GM18873 (cell line): Measurements from ENCODE around the gene EPHA8.

Experiments
- ATAC-seq: cut with Tn5 transposase; IDR thresholded peaks from one replicate; pipeline ENCODE4 v1.9.1; 2021; ENCODE audit warnings: mild to moderate bottlenecking, moderate library complexity, moderate number of reproducible peaks; ENCODE audit not compliant: unreplicated experiment, low FRiP score

The EPHA8 gene

DNA sequence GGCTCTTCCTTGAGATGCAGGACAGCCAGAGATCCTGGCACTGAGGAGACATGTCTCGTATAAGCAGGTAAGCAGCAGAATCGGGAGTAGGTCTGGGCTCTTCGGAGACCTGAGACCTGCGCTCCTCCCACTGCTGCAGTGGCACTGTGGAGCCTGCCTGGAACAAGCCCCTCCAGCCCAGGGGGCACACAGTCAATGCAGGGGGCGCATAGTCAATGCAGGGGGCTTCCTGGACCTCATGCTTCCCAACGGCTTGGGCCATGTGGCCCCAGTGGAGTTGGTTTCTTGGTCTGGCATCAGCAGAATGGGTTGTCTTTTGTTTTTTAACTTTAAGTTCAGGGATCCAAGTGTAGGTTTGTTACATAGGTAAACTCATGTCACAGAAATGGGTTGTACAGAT is 27.9 kb upstream of the EPHA8 start:
- ATAC-seq, result no peak

DNA sequence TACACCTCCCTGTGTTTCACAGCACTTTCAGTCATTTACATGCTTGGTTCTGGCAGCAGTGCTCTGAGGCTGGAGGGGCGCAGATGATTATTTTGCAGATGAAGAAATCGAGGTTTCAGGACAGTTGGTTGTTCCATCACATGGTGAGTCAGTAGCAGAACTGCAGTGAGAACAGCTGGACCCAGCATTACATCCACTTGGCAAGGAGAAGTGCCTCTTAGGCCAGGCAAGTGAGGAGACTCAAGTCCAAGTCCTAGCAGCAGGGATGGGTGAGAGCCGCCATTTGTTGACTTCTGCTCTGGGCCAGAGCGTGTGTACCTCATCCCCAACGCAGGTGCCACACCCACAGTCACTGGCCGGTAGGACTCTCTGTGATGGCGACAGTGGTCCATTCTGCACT is 26.8 kb upstream of the EPHA8 start:
- no peak for ATAC-seq

GRCh38 chr1:22537441-22538139 is 25.7 kb upstream of the EPHA8 start:
- ATAC-seq, result no peak

DNA sequence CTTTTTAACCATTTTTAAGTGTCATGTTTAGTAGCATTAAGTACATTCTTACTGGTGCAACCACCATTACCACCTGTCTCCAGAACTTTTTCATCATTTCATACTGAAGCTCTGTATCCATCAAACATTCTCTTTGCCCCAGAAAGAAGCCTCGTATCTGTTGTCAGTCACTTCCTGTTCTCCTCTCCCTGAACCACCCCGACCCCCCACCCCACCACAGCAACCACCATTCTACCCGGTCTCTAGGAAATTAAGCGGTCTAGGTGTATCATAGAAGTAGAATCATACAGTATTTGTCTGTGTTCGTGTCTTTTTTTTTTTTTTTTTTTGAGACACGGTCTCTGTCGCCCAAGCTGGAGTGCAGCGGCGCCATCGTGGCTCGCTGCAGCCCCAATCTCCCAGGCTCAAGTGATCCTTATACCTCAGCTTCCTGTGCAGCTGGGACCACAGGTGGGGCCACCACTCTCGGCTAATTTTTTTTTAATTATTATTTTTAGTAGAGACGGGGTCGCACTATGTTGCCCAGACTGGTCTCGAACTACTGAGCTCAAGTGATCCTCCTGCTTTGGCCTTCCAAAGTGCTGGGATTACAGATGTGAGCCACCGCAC is 23.7 kb upstream of the EPHA8 start:
- ATAC-seq, result no peak

GRCh38 chr1:22540337-22540736 is 23.0 kb upstream of the EPHA8 start:
- no peak for ATAC-seq

DNA sequence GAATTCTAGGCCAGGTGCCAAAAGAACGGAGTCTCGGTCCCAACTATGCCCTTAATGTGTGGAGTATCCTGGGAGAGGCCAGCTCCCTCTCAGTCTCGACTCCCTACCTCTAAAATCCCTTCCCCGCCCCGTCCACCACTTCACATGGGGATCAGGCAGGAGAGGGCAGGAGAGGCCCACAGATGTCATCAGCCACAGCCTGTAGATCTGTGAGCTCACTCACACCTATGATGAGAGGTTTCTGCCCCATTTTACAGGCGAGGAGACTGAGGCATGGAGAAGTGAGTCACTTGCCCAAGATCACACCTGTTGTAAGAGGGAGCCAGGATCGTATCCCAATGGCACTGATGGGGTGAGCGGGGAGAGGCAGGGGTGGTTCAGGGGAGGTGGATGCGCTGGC is 20.4 kb upstream of the EPHA8 start:
- ATAC-seq, result no peak

DNA sequence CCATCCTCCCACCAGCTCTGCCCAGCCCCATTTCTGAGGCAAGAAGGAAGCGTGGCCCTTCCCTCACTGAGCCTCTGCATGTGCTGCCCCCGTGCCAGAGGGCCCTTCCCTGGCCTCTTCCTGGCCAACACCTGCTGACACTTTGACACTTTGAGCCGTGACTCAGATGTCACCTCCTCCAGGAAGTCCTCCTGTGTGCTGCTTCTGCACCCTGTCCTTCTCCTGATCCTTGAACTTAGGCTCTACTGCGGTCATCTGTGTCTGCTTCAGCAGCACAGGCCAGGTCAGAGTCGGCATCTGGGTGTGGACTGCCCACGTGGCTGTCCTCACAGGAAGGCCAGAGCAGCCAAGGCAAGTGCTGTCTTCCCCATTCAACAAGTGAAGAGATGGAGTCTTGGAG is 19.6 kb upstream of the EPHA8 start:
- ATAC-seq, result no peak

DNA sequence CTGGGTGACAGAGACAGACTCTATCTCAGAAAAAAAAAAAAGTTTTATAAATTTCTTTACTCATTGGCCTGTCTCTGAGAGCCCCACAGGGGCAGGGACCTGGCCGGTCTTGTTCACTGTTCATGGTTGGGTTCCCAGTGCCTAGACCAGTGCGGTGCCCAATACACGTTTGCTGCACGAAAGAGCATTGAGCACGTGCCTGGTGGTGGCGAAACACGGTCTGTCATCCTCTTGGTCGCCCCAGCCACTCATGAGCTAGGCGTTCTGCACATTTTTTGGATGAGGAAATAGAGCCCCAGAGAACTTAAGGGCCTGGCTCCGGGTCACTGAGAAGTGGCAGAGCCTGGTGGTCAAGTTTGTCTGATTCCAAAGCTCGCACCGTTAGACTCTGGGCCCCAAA is 18.7 kb upstream of the EPHA8 start:
- ATAC-seq, result no peak

DNA sequence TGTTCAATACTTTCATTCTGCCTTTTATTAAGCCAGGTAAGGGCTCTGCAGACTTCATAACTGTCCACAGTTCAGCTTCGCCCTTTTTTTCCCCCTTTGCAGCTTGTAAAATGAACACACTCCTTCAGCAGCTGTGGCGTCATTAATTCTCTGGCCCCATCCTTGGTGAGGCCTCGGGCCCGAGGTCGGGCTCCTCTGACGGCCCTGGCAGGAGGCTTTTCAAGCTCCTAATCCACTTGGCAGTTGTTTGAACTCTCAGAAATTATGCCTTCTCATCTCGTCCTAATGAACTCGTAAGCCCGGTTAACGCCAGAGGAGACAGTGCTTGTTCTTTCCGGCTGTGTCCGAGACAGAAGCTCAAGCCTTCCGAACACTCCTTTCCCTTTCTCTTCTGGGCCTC is 18.1 kb upstream of the EPHA8 start:
- ATAC-seq, result no peak

GRCh38 chr1:22547186-22547817 is 16.0 kb upstream of the EPHA8 start:
- no peak for ATAC-seq

- ATAC-seq, result no peak
These were observed 15.3 kb upstream of the EPHA8 start for GRCh38 chr1:22547818-22548462.

- no peak for ATAC-seq
These were observed 13.3 kb upstream of the EPHA8 start for GRCh38 chr1:22550021-22550420.

GRCh38 chr1:22551591-22551990 is 11.7 kb upstream of the EPHA8 start:
- ATAC-seq, result no peak

GRCh38 chr1:22552021-22552420 is 11.3 kb upstream of the EPHA8 start:
- no peak for ATAC-seq

GRCh38 chr1:22553104-22553880 is 10.0 kb upstream of the EPHA8 start:
- no peak for ATAC-seq

DNA sequence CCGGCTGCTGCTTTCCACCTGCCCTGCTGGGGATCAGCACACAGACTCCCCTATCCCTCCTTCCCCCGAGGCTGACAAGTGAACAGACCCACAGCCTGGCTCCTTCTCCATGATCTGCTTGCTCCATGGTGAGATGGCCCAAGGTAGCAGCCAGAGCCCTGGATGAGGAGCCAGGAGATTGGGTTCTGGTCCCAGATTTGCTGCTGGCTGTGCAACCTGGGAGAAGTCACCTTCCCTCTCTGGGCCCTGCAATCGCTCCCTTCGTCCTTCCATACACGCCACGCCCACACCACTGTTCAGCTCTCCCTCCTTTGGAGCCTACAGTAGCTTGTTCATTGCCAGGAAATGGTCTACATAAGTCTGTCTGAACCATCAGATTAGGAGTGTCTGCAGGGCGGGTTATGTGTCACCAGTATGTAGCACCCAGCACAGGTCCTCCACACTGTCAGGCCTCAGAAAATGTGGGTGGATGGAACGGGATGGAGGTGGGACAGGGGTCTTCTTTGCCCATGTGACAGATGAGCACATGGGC is 9.2 kb upstream of the EPHA8 start:
- ATAC-seq, result no peak

DNA sequence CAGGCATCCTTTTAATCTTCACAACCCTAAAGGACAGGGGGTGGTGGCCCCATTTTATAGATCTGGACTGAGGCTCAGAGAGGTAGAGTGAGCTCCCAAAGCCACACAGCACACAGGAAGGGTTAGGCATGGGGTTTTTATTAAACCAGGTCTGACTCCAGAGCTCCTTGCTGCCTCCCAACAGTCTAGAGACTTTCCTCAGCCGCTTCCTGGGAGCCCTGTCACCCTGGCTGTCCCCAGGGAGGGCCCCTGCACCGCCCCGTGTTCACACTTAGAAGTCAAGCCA is 8.0 kb upstream of the EPHA8 start:
- ATAC-seq, result no peak

- no peak for ATAC-seq
These were observed 6.7 kb upstream of the EPHA8 start for GRCh38 chr1:22556391-22557104.

- ATAC-seq, result no peak
These were observed 5.8 kb upstream of the EPHA8 start for GRCh38 chr1:22557341-22557950.
